22Rv1 (cell line): ENCODE results near the gene GDPD5.

Source experiments
- ZFX ChIP-seq: fragments of 450-650 bp; IDR thresholded peaks from 2 replicates; pipeline ENCODE4 v1.6.1; 2017; ENCODE audit warnings: antibody characterized with exemption, borderline replicate concordance
- TF ChIP-seq, protein P1 (sequence below): fragments of 450-650 bp; IDR thresholded peaks from 2 replicates; pipeline ENCODE4 v1.5.1; 2017; ENCODE audit warnings: mild to moderate bottlenecking

DNA sequence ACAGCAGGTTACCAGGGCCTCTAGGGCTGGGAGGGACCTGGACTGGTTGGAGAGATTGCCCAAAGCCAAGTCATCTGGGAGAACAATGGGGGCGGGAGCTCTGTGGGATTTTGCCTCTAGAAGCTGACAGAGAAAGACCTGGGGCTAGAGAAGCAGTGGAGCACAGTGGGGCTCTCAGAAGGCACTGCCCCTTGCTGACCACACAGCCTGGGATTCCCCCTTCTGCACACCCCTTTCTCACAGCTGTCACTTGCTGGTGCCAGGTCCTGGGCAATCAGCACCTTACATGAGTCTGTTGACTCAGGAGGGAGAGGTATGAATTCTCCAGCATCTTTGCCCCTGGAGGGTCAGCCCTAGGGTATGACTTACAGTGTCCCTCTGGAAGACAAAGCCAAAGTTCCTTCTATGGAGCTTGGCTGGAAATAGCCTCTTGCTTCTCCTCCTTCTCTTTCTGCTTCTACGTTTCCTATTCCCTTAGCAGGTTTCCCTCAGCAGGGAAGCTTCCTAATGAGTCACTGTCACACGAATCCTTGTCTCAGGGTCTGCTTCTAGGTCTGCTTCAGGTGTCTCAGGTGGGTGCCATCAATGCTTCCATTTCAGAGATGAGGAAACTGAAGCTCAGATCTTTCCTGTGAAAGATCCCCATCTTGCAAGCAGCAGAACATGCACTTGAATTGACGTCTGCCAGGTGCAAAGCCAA is 27.0 kb downstream of the GDPD5 start:
- TF ChIP-seq, protein P1, sequence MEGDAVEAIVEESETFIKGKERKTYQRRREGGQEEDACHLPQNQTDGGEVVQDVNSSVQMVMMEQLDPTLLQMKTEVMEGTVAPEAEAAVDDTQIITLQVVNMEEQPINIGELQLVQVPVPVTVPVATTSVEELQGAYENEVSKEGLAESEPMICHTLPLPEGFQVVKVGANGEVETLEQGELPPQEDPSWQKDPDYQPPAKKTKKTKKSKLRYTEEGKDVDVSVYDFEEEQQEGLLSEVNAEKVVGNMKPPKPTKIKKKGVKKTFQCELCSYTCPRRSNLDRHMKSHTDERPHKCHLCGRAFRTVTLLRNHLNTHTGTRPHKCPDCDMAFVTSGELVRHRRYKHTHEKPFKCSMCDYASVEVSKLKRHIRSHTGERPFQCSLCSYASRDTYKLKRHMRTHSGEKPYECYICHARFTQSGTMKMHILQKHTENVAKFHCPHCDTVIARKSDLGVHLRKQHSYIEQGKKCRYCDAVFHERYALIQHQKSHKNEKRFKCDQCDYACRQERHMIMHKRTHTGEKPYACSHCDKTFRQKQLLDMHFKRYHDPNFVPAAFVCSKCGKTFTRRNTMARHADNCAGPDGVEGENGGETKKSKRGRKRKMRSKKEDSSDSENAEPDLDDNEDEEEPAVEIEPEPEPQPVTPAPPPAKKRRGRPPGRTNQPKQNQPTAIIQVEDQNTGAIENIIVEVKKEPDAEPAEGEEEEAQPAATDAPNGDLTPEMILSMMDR = no peak
- no peak for TF ChIP-seq ZFX
